Measurements from ENCODE around the gene ARHGDIB. TPM values are rescaled to one million over a fixed set of nuclear protein-coding genes. Genes with fewer than 3 reads are reported as not detected.

Gene ARHGDIB
- total and polyA plus RNA-seq, 10 of the 15 experiments (the other 5 are each of a cell fraction or from before 2014, with no cell fraction given) = 796 to 2,849 (median 1,346) TPM

GRCh38 chr12:14991069-14991468 is 29.7 kb upstream of the ARHGDIB start (continued):
- no peak for TF ChIP-seq CHD4 (IDR thresholded peaks at IDR 0.05)
- no peak for TF ChIP-seq TCF7 (IDR thresholded peaks at IDR 0.05; ENCODE audit: borderline replicate concordance)
- TF ChIP-seq POLR2AphosphoS5 (IDR thresholded peaks at IDR 0.05; ENCODE audit: low read length) = no peak
- no peak for TF ChIP-seq NFYB (IDR thresholded peaks at IDR 0.05; ENCODE audit: insufficient read depth, low read depth, low read length)
- no peak for TF ChIP-seq SIX5 (IDR thresholded peaks at IDR 0.05; ENCODE audit: low read depth, low read length, severe bottlenecking)
- no peak for TF ChIP-seq MLLT1 (IDR thresholded peaks at IDR 0.05)
- peak in 1 of 2 experiments; percentile 14; a peak in 1 of 4 replicates for TF ChIP-seq IKZF2 (IDR thresholded peaks at IDR 0.05)
- no peak for TF ChIP-seq PML (IDR thresholded peaks at IDR 0.05; ENCODE audit: low read length)
- TF ChIP-seq ZNF217 (IDR thresholded peaks at IDR 0.05) = 0 out of 2 replicates have a peak, but pooled peaks have one; percentile 42

GRCh38 chr12:14989790-14990189 is 28.4 kb upstream of the ARHGDIB start:
- peak; percentile 49 for ATAC-seq
- Histone ChIP-seq H4K20me1 (ENCODE audit: control insufficient read depth, insufficient read depth) (no peaks in the 10 kb centered on the region), H3K27me3 (replicated peaks in 1 of 2; ENCODE audit: control insufficient read depth in 2 of 2, insufficient read depth in 2 of 2, low read length in 1 of 2) (no peaks in the 10 kb centered on the region), H3K36me3 (ENCODE audit: control insufficient read depth in 2 of 2, insufficient read depth in 2 of 2, low read length in 1 of 2) (no peaks in the 10 kb centered on the region), H3K9me3 (replicated peaks; ENCODE audit: control insufficient read depth, insufficient read depth, low read length) (no peaks in the 10 kb centered on the region; the same call in 1 of the 3 replicates), H3K9ac (ENCODE audit: control insufficient read depth, insufficient read depth, low read length) (no peak overlapping the region), H3K27ac (ENCODE audit: control insufficient read depth, insufficient read depth) (peak overlapping the region; percentile 27), H3K4me1 (ENCODE audit: control insufficient read depth, insufficient read depth, low read length) (peaks cover 17% of the 10 kb centered on the region), H2AFZ (ENCODE audit: control insufficient read depth, low read depth, low read length) (no peak overlapping the region), H3K4me3 (no peak overlapping the region), H3K79me2 (ENCODE audit: control insufficient read depth, insufficient read depth, low read length) (no peaks in the 10 kb centered on the region), H3K4me2 (ENCODE audit: control insufficient read depth, insufficient read depth) (peak overlapping the region; percentile 11; the same call in 1 of the 2 replicates)
- CTCF ChIA-PET = interaction anchor here (1.1 to 1.5 kb wide), 2 partner anchors 17 to 53 kb away, joined by 3 to 6 read pairs; partner anchors contain the start of gene PDE6H
- in situ Hi-C loops (cut with MboI) (loop anchor here (10.0 kb wide), 2 partner anchors 365 to 755 kb away; no protein-coding TSS in a partner anchor), intact Hi-C loops (cut with micrococcal nuclease; ENCODE audit: unreplicated experiment) (loop anchor here (2.0 to 10.0 kb wide), 4 partner anchors 29 to 755 kb away; partner anchors contain the start of gene ARHGDIB)
- no peak for DNase-seq (ENCODE audit: low read depth, low spot score)
- no TSS peak for BruUV-seq (replicated peaks)
- RAD21 ChIA-PET (ENCODE audit: unreplicated experiment) = interaction anchor here (0.9 to 2.3 kb wide), 4 partner anchors 9 to 266 kb away, joined by 3 to 6 read pairs (median 3); no protein-coding TSS in a partner anchor
- SMC1A ChIA-PET (ENCODE audit: uncharacterized antibody, unreplicated experiment) = interaction anchor here (0.6 to 16.7 kb wide), 9 partner anchors 8 to 230 kb away, joined by 3 to 242 read pairs (median 4); partner anchors contain the start of gene ART4
- WGBS (ENCODE audit: insufficient coverage, insufficient replicate concordance, low lambda C conversion rate, missing lambda C conversion rate) = 0% methylated on average over 1 of the region's 1 CpG
- FAIRE-seq = no peak
- POLR2A ChIA-PET = no interaction called here
- TF ChIP-seq RELB (IDR thresholded peaks at IDR 0.05; ENCODE audit: low read depth) = peak; percentile 57; the same call in 1 of the 2 replicates
- TF ChIP-seq MTA2 (IDR thresholded peaks at IDR 0.05; ENCODE audit: low read depth) = peak; percentile 55
- TF ChIP-seq MEF2B (IDR thresholded peaks at IDR 0.05; ENCODE audit: partially characterized antibody, poor library complexity, severe bottlenecking) = peak; percentile 76
- TF ChIP-seq IRF4 (IDR thresholded peaks at IDR 0.05; ENCODE audit: low read depth, low read length) = 0 out of 2 replicates have a peak, but pooled peaks have one; percentile 16
- no peak for TF ChIP-seq TAF1 (IDR thresholded peaks at IDR 0.05; ENCODE audit: borderline replicate concordance, low read depth, low read length)
- no peak for TF ChIP-seq TARDBP (IDR thresholded peaks at IDR 0.05; ENCODE audit: borderline replicate concordance)
- no peak for TF ChIP-seq SMAD5 (IDR thresholded peaks at IDR 0.05; ENCODE audit: low read depth)
- peak; percentile 57; the same call in 1 of the 2 replicates for TF ChIP-seq NFIC (IDR thresholded peaks at IDR 0.05; ENCODE audit: low read depth, low read length)
- TF ChIP-seq TBL1XR1 (IDR thresholded peaks at IDR 0.05; ENCODE audit: low read depth, low read length) = no peak; the same call in 1 of the 2 replicates
- no peak for TF ChIP-seq ETV6 (conservative IDR thresholded peaks at IDR 0.05 in 1 of 2, IDR thresholded peaks at IDR 0.05 in 1 of 2; ENCODE audit: borderline replicate concordance in 1 of 2, low read depth in 1 of 2)
- no peak for TF ChIP-seq RAD21 (IDR thresholded peaks at IDR 0.05; ENCODE audit: insufficient read depth, low read depth, low read length)
- TF ChIP-seq MYC (IDR thresholded peaks at IDR 0.05; ENCODE audit: insufficient read depth, insufficient read length, insufficient replicate concordance, low read length, severe bottlenecking) = no peak
- TF ChIP-seq JUNB (IDR thresholded peaks at IDR 0.05) = peak; percentile 37

Measured in GM12878 (cell line).